ENCODE measurements around the gene DDX53. TPM values are rescaled to one million over a fixed set of nuclear protein-coding genes. Genes with fewer than 3 reads are reported as not detected.

Gene DDX53
- not detected for polyA plus RNA-seq (2013, experiment 1 of 2)
- polyA plus RNA-seq (2013, experiment 2 of 2): not detected

GRCh38 chrX:22999696-23000223 lies at the start of gene DDX53:
TSS of gene DDX53 (plus strand) at chrX:22999960. CDS start at chrX:23000058, 98 bp downstream.
- H3K4me3 ChIP-seq (ENCODE audit: low read length): no peak within 1 kb of the TSS

GRCh38 chrX:22950269-22951266 lies 49.2 kb upstream of the DDX53 start:
- no peaks in the 10 kb centered on the region for H3K36me3 ChIP-seq (ENCODE audit: insufficient read depth, low read length)
- H3K9me3 ChIP-seq (ENCODE audit: insufficient read depth, low read depth, low read length): no peaks in the 10 kb centered on the region
- no peak overlapping the region for H3K27ac ChIP-seq (ENCODE audit: low read depth, low read length)
- H3K4me3 ChIP-seq (ENCODE audit: low read length): no peak overlapping the region
- no peaks in the 10 kb centered on the region for H3K27me3 ChIP-seq (ENCODE audit: insufficient read depth, low read length)
- WGBS: 91% methylated on average over 4 of the region's 5 CpGs
- peaks cover 9% of the 10 kb centered on the region for H3K4me1 ChIP-seq (ENCODE audit: insufficient read depth, low read length)
- no peak overlapping the region for H3K9ac ChIP-seq (ENCODE audit: low read depth, low read length)

More at GRCh38 chrX:22999696-23000223, at the start of gene DDX53:
- Histone ChIP-seq H3K27ac (ENCODE audit: low read depth, low read length) (no peak within 1 kb of the TSS), H3K36me3 (ENCODE audit: insufficient read depth, low read length) (no peaks in the 10 kb centered on the region), H3K9ac (ENCODE audit: low read depth, low read length) (no peak within 1 kb of the TSS), H3K9me3 (ENCODE audit: insufficient read depth, low read depth, low read length) (no peaks in the 10 kb centered on the region), H3K4me1 (ENCODE audit: insufficient read depth, low read length) (no peaks in the 10 kb centered on the region), H3K27me3 (ENCODE audit: insufficient read depth, low read length) (no peaks in the 10 kb centered on the region)
- WGBS: 96% methylated on average over 21 of the region's 23 CpGs

- no peaks in the 10 kb centered on the region for H3K36me3 ChIP-seq (ENCODE audit: insufficient read depth, low read length)
- H3K4me1 ChIP-seq (ENCODE audit: insufficient read depth, low read length): peaks cover 9% of the 10 kb centered on the region
- H3K9me3 ChIP-seq (ENCODE audit: insufficient read depth, low read depth, low read length): no peaks in the 10 kb centered on the region
- no peak overlapping the region for H3K4me3 ChIP-seq (ENCODE audit: low read length)
- 51% methylated on average over 6 of the region's 6 CpGs for WGBS
- H3K9ac ChIP-seq (ENCODE audit: low read depth, low read length): no peak overlapping the region
- H3K27ac ChIP-seq (ENCODE audit: low read depth, low read length): no peak overlapping the region
- no peaks in the 10 kb centered on the region for H3K27me3 ChIP-seq (ENCODE audit: insufficient read depth, low read length)
Measured at GRCh38 chrX:22952010-22952409, 47.8 kb upstream of the DDX53 start.

- no peak overlapping the region for H3K27ac ChIP-seq (ENCODE audit: low read depth, low read length)
- H3K4me1 ChIP-seq (ENCODE audit: insufficient read depth, low read length): no peaks in the 10 kb centered on the region
- no peaks in the 10 kb centered on the region for H3K36me3 ChIP-seq (ENCODE audit: insufficient read depth, low read length)
- H3K9ac ChIP-seq (ENCODE audit: low read depth, low read length): no peak overlapping the region
- H3K27me3 ChIP-seq (ENCODE audit: insufficient read depth, low read length): no peaks in the 10 kb centered on the region
- WGBS: no CpG with 5 or more reads among the region's 2 CpGs
- H3K9me3 ChIP-seq (ENCODE audit: insufficient read depth, low read depth, low read length): no peaks in the 10 kb centered on the region
- H3K4me3 ChIP-seq (ENCODE audit: low read length): no peak overlapping the region
Measured at GRCh38 chrX:22958250-22958649, 41.5 kb upstream of the DDX53 start.

GRCh38 chrX:22959204-22959920 lies 40.4 kb upstream of the DDX53 start:
- 89% methylated on average over 1 of the region's 4 CpGs for WGBS
- Histone ChIP-seq H3K36me3 (ENCODE audit: insufficient read depth, low read length) (no peaks in the 10 kb centered on the region), H3K4me3 (ENCODE audit: low read length) (no peak overlapping the region), H3K9me3 (ENCODE audit: insufficient read depth, low read depth, low read length) (no peaks in the 10 kb centered on the region), H3K27me3 (ENCODE audit: insufficient read depth, low read length) (no peaks in the 10 kb centered on the region), H3K27ac (ENCODE audit: low read depth, low read length) (no peak overlapping the region), H3K4me1 (ENCODE audit: insufficient read depth, low read length) (no peaks in the 10 kb centered on the region), H3K9ac (ENCODE audit: low read depth, low read length) (no peak overlapping the region)

GRCh38 chrX:22963196-22963595 lies 36.6 kb upstream of the DDX53 start:
- Histone ChIP-seq H3K9me3 (ENCODE audit: insufficient read depth, low read depth, low read length) (no peaks in the 10 kb centered on the region), H3K4me3 (ENCODE audit: low read length) (no peak overlapping the region)
- 95% methylated on average over 2 of the region's 2 CpGs for WGBS

GRCh38 chrX:22968494-22968893 lies 31.3 kb upstream of the DDX53 start:
- Histone ChIP-seq H3K27ac (ENCODE audit: low read depth, low read length) (no peak overlapping the region), H3K9ac (ENCODE audit: low read depth, low read length) (no peak overlapping the region), H3K27me3 (ENCODE audit: insufficient read depth, low read length) (no peaks in the 10 kb centered on the region), H3K4me1 (ENCODE audit: insufficient read depth, low read length) (no peaks in the 10 kb centered on the region), H3K4me3 (ENCODE audit: low read length) (no peak overlapping the region), H3K36me3 (ENCODE audit: insufficient read depth, low read length) (no peaks in the 10 kb centered on the region), H3K9me3 (ENCODE audit: insufficient read depth, low read depth, low read length) (no peaks in the 10 kb centered on the region)
- 53% methylated on average over 2 of the region's 2 CpGs for WGBS

More at GRCh38 chrX:22963196-22963595, 36.6 kb upstream of the DDX53 start:
- no peak overlapping the region for H3K27ac ChIP-seq (ENCODE audit: low read depth, low read length)
- H3K36me3 ChIP-seq (ENCODE audit: insufficient read depth, low read length): no peaks in the 10 kb centered on the region
- no peak overlapping the region for H3K9ac ChIP-seq (ENCODE audit: low read depth, low read length)
- H3K4me1 ChIP-seq (ENCODE audit: insufficient read depth, low read length): no peaks in the 10 kb centered on the region
- no peaks in the 10 kb centered on the region for H3K27me3 ChIP-seq (ENCODE audit: insufficient read depth, low read length)

- H3K27me3 ChIP-seq (ENCODE audit: insufficient read depth, low read length): no peaks in the 10 kb centered on the region
- WGBS: 92% methylated on average over 1 of the region's 1 CpG
- H3K9me3 ChIP-seq (ENCODE audit: insufficient read depth, low read depth, low read length): no peaks in the 10 kb centered on the region
- no peak overlapping the region for H3K27ac ChIP-seq (ENCODE audit: low read depth, low read length)
- no peak overlapping the region for H3K9ac ChIP-seq (ENCODE audit: low read depth, low read length)
- H3K4me1 ChIP-seq (ENCODE audit: insufficient read depth, low read length): no peaks in the 10 kb centered on the region
- no peaks in the 10 kb centered on the region for H3K36me3 ChIP-seq (ENCODE audit: insufficient read depth, low read length)
- H3K4me3 ChIP-seq (ENCODE audit: low read length): no peak overlapping the region
Measured at GRCh38 chrX:22969411-22969810, 30.3 kb upstream of the DDX53 start.

GRCh38 chrX:22970861-22971260 lies 28.9 kb upstream of the DDX53 start:
- Histone ChIP-seq H3K27me3 (ENCODE audit: insufficient read depth, low read length) (no peaks in the 10 kb centered on the region), H3K36me3 (ENCODE audit: insufficient read depth, low read length) (no peaks in the 10 kb centered on the region), H3K9me3 (ENCODE audit: insufficient read depth, low read depth, low read length) (no peaks in the 10 kb centered on the region), H3K27ac (ENCODE audit: low read depth, low read length) (no peak overlapping the region), H3K4me3 (ENCODE audit: low read length) (no peak overlapping the region), H3K9ac (ENCODE audit: low read depth, low read length) (no peak overlapping the region), H3K4me1 (ENCODE audit: insufficient read depth, low read length) (no peaks in the 10 kb centered on the region)
- no CpG with 5 or more reads among the region's 1 CpG for WGBS

- H3K27ac ChIP-seq (ENCODE audit: low read depth, low read length): no peak overlapping the region
Measured at GRCh38 chrX:22974616-22975015, 25.1 kb upstream of the DDX53 start.

GRCh38 chrX:22975786-22976185 lies 24.0 kb upstream of the DDX53 start:
- no peaks in the 10 kb centered on the region for H3K9me3 ChIP-seq (ENCODE audit: insufficient read depth, low read depth, low read length)
- no peak overlapping the region for H3K9ac ChIP-seq (ENCODE audit: low read depth, low read length)
- H3K4me3 ChIP-seq (ENCODE audit: low read length): no peak overlapping the region
- no CpG with 5 or more reads among the region's 1 CpG for WGBS
- no peaks in the 10 kb centered on the region for H3K36me3 ChIP-seq (ENCODE audit: insufficient read depth, low read length)
- H3K27me3 ChIP-seq (ENCODE audit: insufficient read depth, low read length): no peaks in the 10 kb centered on the region
- H3K27ac ChIP-seq (ENCODE audit: low read depth, low read length): no peak overlapping the region
- no peaks in the 10 kb centered on the region for H3K4me1 ChIP-seq (ENCODE audit: insufficient read depth, low read length)

More at GRCh38 chrX:22974616-22975015, 25.1 kb upstream of the DDX53 start:
- no peaks in the 10 kb centered on the region for H3K9me3 ChIP-seq (ENCODE audit: insufficient read depth, low read depth, low read length)
- no peak overlapping the region for H3K9ac ChIP-seq (ENCODE audit: low read depth, low read length)
- no peaks in the 10 kb centered on the region for H3K36me3 ChIP-seq (ENCODE audit: insufficient read depth, low read length)
- H3K27me3 ChIP-seq (ENCODE audit: insufficient read depth, low read length): no peaks in the 10 kb centered on the region
- WGBS: 100% methylated on average over 2 of the region's 4 CpGs
- H3K4me3 ChIP-seq (ENCODE audit: low read length): no peak overlapping the region
- no peaks in the 10 kb centered on the region for H3K4me1 ChIP-seq (ENCODE audit: insufficient read depth, low read length)

All from HUES64 (cell line).